Activated naive CD8-positive, alpha-beta T cell treated with anti-CD3 and anti-CD28 coated beads, Interleukin-2, amount 50 U/mL, for 24 hours (primary cell): ENCODE data around the gene KLHL3.
"Not testable (repeated sequence)": the region's sequence is repeated elsewhere in the genome, so short reads cannot be mapped to it uniquely, and the experiment has no call there.

Experiments used
- ATAC-seq: fragments of 150-1000 bp; cut with Tn5 transposase; one replicate; pipeline ENCODE4 v1.10.0; 2021
- DNase-seq: peaks from one replicate; pipeline ENCODE4 v3.0.0; 2021
- H3K27ac Mint-ChIP-seq: one replicate; pipeline ENCODE4 v1.8.0; 2021; ENCODE audit warnings: mild to moderate bottlenecking, mixed read lengths
- H3K27me3 Mint-ChIP-seq: one replicate; pipeline ENCODE4 v1.8.0; 2021; ENCODE audit warnings: mixed read lengths
- H3K36me3 Mint-ChIP-seq: one replicate; pipeline ENCODE4 v1.8.0; 2021; ENCODE audit warnings: low read depth, mixed read lengths
- H3K4me1 Mint-ChIP-seq: one replicate; pipeline ENCODE4 v1.8.0; 2021; ENCODE audit warnings: mixed read lengths
- H3K4me3 Mint-ChIP-seq: one replicate; pipeline ENCODE4 v1.8.0; 2021; ENCODE audit warnings: mild to moderate bottlenecking, moderate library complexity, mixed read lengths
- H3K9me3 Mint-ChIP-seq: one replicate; pipeline ENCODE4 v1.8.0; 2021; ENCODE audit warnings: mixed read lengths

The KLHL3 gene, protein sequence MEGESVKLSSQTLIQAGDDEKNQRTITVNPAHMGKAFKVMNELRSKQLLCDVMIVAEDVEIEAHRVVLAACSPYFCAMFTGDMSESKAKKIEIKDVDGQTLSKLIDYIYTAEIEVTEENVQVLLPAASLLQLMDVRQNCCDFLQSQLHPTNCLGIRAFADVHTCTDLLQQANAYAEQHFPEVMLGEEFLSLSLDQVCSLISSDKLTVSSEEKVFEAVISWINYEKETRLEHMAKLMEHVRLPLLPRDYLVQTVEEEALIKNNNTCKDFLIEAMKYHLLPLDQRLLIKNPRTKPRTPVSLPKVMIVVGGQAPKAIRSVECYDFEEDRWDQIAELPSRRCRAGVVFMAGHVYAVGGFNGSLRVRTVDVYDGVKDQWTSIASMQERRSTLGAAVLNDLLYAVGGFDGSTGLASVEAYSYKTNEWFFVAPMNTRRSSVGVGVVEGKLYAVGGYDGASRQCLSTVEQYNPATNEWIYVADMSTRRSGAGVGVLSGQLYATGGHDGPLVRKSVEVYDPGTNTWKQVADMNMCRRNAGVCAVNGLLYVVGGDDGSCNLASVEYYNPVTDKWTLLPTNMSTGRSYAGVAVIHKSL

DNA sequence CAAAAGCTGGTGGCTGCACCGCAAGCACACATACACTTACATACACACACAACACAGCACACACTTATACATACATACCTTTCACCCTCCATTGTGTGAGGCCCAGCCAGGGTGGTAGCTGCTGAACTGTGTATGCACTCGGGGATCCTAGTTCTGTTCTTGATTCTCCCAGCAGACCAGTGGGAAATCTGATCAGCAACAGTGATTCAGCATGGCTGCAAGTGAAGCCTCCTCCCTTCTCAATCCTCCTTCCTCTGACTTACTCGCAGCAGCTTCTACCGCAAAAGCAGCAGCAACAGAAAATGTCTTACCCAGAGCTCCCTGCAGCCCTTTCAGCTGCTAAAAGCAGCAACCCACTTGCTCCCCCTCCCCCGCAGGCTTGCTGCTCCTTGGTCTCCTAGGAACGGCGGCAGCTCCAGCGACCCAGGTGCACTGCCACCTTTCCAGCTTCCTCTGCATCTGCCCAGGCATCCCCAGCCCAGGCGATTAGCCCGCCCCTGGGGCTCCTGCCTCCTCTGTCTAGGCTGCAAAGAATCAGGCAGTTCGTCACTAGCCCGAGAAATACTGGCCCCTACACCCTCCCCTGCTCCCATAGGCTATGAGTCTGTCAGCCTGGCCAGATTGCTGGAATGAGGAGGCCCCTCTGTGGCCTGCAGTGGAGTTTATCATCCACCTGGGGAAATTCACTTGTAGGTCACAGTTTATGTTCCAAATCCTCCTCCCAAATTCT is at the start of gene KLHL3:
Gene KLHL3, minus strand, starts transcription at position 535 of the 730 bp plus-strand sequence. Its CDS starts 443 bp downstream, at position 92.
- Mint-ChIP-seq H3K4me1 (peaks cover 18% of the 10 kb centered on the region), H3K9me3 (peaks cover 9% of the 10 kb centered on the region), H3K27me3 (no peaks in the 10 kb centered on the region), H3K27ac (no peak within 1 kb of the TSS), H3K36me3 (peaks cover 7% of the 10 kb centered on the region), H3K4me3 (no peak within 1 kb of the TSS)
- peak; percentile 60 for ATAC-seq
- peak; percentile 39 for DNase-seq

DNA sequence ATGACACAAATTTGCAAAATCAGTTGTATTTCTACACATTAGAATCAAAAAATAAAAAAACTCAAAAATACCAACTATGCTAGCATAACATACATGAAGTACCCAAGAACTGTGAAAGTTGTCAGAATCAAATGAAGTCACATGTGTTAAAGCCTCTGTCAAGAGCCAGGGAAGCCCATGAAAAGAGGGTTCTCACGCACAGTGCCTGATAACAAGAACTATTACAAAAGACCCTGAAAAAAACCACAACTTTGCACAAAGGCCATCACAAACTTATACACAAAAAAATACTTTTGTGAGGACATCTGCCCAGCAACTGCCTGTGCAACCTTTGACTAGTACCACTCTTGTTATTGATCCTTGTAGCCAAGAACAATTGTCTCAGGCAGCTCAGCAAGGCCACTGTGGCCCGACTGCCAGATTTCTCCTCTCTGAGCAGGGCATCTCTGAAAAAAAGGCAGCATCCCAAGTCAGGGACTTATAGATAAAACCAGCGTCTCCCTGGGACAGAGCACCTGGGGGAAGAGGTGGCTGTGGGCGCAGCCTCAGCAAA is 47.2 kb upstream of the KLHL3 start:
- Mint-ChIP-seq H3K27me3 (peaks cover 2% of the 10 kb centered on the region), H3K36me3 (no peaks in the 10 kb centered on the region), H3K4me3 (no peak overlapping the region), H3K9me3 (no peaks in the 10 kb centered on the region), H3K4me1 (peaks cover 4% of the 10 kb centered on the region), H3K27ac (no peak overlapping the region)
- no peak for DNase-seq
- ATAC-seq, result no peak

DNA sequence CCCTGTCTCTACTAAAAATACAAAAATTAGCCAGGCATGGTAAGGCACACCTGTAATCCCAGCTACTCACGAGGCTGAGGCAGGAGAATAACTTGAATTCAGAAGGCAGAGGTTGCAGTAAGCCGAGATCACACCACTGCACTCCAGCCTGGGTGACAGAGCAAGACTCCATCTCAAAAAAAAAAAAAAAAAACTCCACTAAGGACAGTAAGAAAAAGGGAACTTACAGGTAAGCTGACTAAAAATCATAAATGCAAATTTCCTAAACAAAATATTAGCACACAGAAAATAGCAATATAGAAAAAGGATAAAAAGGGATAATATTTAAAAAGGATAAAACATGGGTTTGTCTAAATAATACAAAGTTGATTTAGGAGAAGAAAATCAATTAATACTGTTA is 46.2 kb upstream of the KLHL3 start:
- Mint-ChIP-seq H3K36me3 (no peaks in the 10 kb centered on the region), H3K27me3 (peaks cover 2% of the 10 kb centered on the region), H3K4me3 (no peak overlapping the region), H3K27ac (no peak overlapping the region), H3K4me1 (peaks cover 3% of the 10 kb centered on the region), H3K9me3 (no peaks in the 10 kb centered on the region)
- ATAC-seq (no peak), DNase-seq (no peak)

DNA sequence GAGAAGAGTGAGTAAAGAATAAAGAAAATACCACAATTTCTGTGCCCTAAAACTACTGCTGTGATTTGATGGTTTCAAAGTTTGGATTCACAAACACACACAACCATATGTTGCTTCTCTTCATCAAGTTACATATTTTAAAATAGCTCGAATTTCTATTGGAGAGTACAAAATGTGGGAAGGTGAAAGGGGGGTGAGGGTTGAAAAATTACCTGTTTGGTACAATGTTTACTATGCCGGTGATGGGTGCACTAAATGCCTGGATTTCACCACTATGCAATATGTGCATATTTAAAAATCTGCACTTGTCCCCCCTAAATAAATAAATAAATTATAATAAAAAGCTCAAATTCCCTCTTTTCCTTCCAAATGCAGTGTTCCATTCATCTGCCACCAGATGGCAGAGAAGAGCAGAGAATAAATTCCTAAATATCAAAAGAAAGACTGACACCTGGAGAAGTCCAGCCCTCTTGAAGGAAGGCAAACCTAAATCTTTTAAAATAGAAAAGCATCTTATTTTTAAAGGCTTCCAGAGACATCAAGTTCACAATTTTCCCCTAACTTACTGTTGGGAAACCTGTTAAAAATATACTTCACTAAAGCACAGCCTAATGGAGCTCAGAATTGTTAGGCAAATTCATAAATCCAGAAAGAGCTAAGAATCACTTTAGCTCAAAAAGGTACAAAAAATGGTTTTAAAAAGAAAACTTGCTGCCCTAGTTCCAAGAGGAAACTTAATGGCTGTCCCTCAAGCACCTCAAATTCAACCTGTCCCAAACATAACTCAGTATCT is 43.1 kb upstream of the KLHL3 start:
- no peak overlapping the region for H3K27ac Mint-ChIP-seq
- no peaks in the 10 kb centered on the region for H3K27me3 Mint-ChIP-seq
- no peak for DNase-seq
- ATAC-seq, result no peak
- no peak overlapping the region for H3K4me3 Mint-ChIP-seq
- no peaks in the 10 kb centered on the region for H3K9me3 Mint-ChIP-seq
- H3K36me3 Mint-ChIP-seq, result no peaks in the 10 kb centered on the region
- H3K4me1 Mint-ChIP-seq, result no peaks in the 10 kb centered on the region

DNA sequence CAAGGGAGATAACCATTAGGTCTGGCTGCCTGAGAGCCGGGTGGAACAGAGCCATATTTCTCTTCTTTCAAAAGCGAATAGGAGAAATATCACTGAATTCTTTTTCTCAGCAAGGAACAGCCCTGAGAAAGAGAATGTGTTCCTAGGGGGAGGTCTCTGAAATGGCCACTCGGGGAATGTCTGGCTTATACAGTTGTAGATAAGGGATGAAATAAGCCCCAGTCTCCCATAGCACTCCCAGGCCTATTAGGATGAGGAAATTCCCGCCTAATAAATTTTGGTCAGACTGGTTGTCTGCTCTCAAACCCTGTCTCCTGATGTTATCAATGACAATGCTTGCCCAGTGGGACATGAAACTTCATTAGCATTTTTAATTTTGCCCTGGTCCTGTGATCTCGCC is 32.0 kb upstream of the KLHL3 start:
- peaks cover 26% of the 10 kb centered on the region for H3K9me3 Mint-ChIP-seq
- DNase-seq, H3K4me3 Mint-ChIP-seq, H3K27ac Mint-ChIP-seq, H3K4me1 Mint-ChIP-seq, H3K27me3 Mint-ChIP-seq, ATAC-seq: not testable (repeated sequence)
- peaks cover 21% of the 10 kb centered on the region for H3K36me3 Mint-ChIP-seq

DNA sequence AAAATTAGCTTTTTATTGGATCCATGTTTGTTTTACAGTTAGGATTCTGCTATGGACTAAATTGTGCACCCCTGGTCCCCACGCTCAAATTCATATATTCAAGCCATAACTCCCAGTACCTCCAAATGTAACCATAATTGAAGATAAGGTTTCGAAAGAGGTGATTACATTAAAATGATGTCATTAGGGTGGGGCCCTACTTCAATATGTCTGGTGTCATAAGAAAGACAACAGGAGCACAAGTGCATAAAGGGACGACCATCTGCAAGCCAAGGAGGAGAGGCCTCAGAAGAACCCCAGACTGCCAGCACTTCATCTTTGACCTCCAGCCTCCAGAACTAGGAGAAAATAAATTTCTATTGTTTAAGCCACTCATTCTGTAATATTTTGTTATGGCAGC is 25.7 kb upstream of the KLHL3 start:
- no peaks in the 10 kb centered on the region for H3K4me1 Mint-ChIP-seq
- H3K27me3 Mint-ChIP-seq, result no peaks in the 10 kb centered on the region
- no peak for DNase-seq
- H3K9me3 Mint-ChIP-seq, result no peaks in the 10 kb centered on the region
- ATAC-seq, result no peak
- H3K27ac Mint-ChIP-seq, result no peak overlapping the region
- H3K36me3 Mint-ChIP-seq, result no peaks in the 10 kb centered on the region
- no peak overlapping the region for H3K4me3 Mint-ChIP-seq

DNA sequence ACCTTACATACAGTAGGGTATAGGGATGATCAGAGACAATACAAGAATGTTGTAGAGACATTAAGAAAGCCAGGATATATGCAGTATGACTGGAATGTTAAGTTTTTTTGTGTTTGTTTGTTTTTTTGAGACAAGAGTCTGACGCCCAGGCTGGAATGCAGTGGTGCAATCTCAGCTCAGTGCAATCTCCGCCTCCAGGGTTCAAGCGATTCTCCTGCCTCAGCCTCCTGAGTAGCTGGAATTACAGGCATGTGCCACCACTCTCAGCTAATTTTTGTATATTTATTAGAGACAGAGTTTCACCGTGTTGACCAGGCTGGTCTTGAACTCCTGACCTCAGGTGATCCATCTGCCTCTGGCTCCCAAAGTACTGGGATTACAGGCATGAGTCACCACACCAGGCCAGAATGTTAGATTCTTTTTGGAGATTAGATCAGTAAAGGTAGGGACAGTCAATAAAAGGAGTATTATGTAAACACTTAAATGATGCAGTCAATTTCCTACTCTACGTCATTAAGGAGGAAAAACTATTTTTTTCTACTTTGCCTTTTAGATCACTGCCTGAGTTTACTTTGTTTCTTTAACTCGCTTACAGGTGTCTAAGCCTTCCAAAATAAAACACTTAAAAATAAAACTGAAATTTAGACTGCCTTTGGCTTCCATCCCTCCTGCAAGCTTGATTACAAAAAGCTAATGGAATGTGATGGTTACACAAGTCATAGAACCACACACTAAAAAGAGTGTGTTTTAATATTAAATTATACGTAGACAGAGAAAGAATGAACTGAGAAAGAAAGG is 25.0 kb upstream of the KLHL3 start:
- ATAC-seq (no peak), DNase-seq (no peak)
- peaks cover 3% of the 10 kb centered on the region for H3K4me1 Mint-ChIP-seq
- no peaks in the 10 kb centered on the region for H3K27me3 Mint-ChIP-seq
- H3K27ac Mint-ChIP-seq, result no peak overlapping the region
- H3K9me3 Mint-ChIP-seq, result no peaks in the 10 kb centered on the region
- H3K36me3 Mint-ChIP-seq, result no peaks in the 10 kb centered on the region
- no peak overlapping the region for H3K4me3 Mint-ChIP-seq

DNA sequence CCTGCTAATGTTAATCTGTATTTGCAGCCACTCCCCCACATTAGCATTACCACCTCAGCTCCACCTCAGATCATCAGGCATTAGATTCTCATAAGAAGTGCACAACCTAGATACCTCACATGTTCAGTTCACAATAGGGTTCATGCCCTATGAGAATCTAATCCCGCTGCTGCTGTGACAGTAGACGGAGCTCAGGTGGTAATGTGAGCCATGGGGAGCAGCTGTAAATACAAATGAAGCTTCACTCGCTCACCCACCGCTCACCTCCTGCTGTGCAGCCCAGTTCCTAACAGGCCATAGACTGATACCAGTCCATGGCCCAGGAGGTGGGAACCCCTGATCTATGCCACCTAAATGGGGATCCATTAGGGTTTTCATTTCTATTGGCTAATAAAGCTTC is 24.4 kb upstream of the KLHL3 start:
- Mint-ChIP-seq H3K9me3 (no peaks in the 10 kb centered on the region), H3K27ac (no peak overlapping the region), H3K36me3 (no peaks in the 10 kb centered on the region), H3K4me1 (peaks cover 7% of the 10 kb centered on the region), H3K27me3 (no peaks in the 10 kb centered on the region), H3K4me3 (no peak overlapping the region)
- DNase-seq (no peak), ATAC-seq (no peak)

DNA sequence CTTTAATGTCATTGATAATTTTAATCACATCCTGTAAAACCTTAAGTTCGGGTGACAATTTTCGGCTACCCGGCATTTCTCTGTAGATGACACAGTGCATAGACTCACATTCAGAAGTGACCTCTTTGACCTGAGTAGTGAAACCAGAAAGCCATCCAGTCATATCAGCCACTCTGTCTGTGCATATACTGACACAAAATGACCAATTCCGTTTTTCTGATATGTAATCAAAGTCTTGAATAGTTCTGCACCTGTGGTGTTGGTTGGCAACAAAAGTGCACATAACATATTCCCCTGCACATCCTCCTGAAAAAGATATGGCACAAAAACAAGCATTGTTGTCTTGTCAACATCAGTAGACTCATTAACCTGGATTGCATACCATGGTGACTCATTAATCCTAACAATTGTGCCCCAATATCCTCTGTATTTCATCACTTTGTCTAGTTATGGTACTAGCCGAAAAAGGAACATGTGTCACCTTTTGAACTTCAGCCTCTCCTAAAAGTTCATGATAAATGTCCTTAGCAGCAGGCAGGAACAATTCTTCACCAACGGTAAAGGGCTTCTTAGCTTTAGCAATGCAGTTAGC is 22.9 kb upstream of the KLHL3 start:
- H3K27me3 Mint-ChIP-seq, result no peaks in the 10 kb centered on the region
- H3K4me3 Mint-ChIP-seq, result no peak overlapping the region
- H3K27ac Mint-ChIP-seq, result no peak overlapping the region
- H3K4me1 Mint-ChIP-seq, result peaks cover 11% of the 10 kb centered on the region
- H3K36me3 Mint-ChIP-seq, result peaks cover 1% of the 10 kb centered on the region
- no peaks in the 10 kb centered on the region for H3K9me3 Mint-ChIP-seq
- DNase-seq, result no peak
- ATAC-seq, result no peak

DNA sequence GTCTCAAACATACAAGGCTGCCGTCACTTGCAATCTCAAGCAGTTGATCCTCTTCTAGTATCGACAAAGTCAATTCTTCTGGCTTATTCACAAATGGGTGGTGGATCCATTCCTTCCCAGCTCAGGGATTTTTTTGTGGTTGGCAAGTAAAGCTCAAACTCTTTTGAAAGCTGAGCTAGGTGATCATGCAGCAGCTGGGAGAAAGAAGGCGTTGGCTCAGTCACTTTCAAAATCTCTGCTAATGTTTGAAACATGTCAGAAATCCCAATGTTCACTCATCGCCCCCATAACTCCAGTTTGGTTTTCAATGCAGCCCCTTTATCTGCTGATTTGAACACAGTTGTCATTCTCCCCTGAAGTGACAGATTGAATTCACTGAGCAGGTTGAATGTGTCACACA is 22.2 kb upstream of the KLHL3 start:
- H3K9me3 Mint-ChIP-seq, result no peaks in the 10 kb centered on the region
- no peaks in the 10 kb centered on the region for H3K27me3 Mint-ChIP-seq
- peaks cover 11% of the 10 kb centered on the region for H3K4me1 Mint-ChIP-seq
- H3K4me3 Mint-ChIP-seq, result no peak overlapping the region
- H3K36me3 Mint-ChIP-seq, result peaks cover 8% of the 10 kb centered on the region
- ATAC-seq (no peak), DNase-seq (no peak)
- no peak overlapping the region for H3K27ac Mint-ChIP-seq

DNA sequence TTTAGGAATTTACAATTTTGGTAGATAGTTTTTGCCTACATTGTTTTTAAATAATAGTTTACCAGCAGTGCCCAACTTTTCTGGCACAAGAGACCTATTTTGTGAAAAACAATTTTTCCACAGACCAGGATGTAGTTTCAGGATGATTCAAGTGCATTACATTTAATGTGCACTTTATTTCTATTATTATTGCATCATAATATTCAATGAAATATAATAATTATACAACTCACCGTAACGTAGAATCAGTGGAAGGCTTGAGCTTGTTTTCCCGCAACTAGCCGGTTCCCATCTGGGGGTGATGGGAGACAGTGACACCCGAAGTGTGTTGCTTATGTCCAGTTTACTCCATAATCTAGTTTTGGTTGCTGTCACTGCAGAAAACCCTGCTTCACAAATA is 21.7 kb upstream of the KLHL3 start:
- no peak overlapping the region for H3K4me3 Mint-ChIP-seq
- no peak overlapping the region for H3K27ac Mint-ChIP-seq
- no peaks in the 10 kb centered on the region for H3K9me3 Mint-ChIP-seq
- DNase-seq, result no peak
- no peak for ATAC-seq
- peaks cover 13% of the 10 kb centered on the region for H3K36me3 Mint-ChIP-seq
- peaks cover 11% of the 10 kb centered on the region for H3K4me1 Mint-ChIP-seq
- no peaks in the 10 kb centered on the region for H3K27me3 Mint-ChIP-seq

DNA sequence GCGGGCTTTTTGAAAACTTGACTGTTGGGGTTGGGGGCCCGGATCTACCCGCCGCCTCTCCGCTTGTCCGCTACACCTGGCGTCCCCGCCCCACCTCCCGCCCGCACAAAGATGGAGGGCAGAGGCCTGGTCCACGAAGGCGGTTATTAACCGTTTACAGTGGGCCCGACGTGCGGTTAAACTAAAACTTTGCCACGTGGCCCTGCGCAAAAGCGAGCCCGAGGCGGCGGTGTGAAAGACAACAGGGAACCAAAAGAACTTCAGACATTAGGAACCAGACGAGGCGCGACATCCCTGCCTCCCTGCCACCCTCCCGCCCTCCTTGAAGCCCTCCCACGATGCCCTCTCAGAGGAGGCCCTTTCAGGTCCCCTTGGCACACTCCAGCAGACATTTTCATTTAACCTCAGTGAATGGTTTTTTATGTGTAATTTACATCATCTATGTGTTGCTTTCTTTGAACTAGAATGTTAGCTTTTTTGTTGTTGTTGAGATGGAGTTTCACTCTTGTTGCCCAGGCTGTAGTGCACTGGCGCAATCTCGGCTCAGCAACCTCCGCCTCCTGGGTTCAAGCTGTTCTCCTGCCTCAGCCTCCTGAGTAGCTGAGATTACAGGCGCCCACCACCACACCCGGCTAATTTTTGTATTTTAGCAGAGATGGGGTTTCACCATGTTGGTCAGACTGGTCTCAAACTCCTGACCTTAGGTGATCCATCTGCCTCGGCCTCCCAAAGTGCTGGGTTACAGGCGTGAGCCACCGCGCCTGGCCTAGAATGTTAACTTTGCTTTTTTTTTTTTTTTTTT is 19.3 kb upstream of the KLHL3 start:
- peaks cover 30% of the 10 kb centered on the region for H3K4me1 Mint-ChIP-seq
- ATAC-seq (peak; percentile 26), DNase-seq (no peak)
- H3K27me3 Mint-ChIP-seq, result no peaks in the 10 kb centered on the region
- H3K4me3 Mint-ChIP-seq, result peak overlapping the region; percentile 89
- H3K27ac Mint-ChIP-seq, result peak overlapping the region; percentile 99
- no peaks in the 10 kb centered on the region for H3K9me3 Mint-ChIP-seq
- H3K36me3 Mint-ChIP-seq, result peaks cover 36% of the 10 kb centered on the region
